Stimulated activated CD4-positive, alpha-beta T cell treated with anti-CD3 and anti-CD28 coated beads, TNF-alpha, amount 100 ng/mL, for 48 hours (primary cell): Measurements from ENCODE around the gene QSOX1.

Source experiments
- DNase-seq, 3 donors: peaks; one replicate each; pipeline ENCODE4 v3.0.0-alpha.2; 2020; ENCODE audit warnings: low read depth in 3 of 3

QSOX1 gene

GRCh38 chr1:180234369-180235076 is 79.9 kb downstream of the QSOX1 start:
- DNase-seq = no peak

- no peak for DNase-seq
Measured at GRCh38 chr1:180235077-180235501, 80.4 kb downstream of the QSOX1 start.

GRCh38 chr1:180235502-180236239 is 81.0 kb downstream of the QSOX1 start:
- no peak for DNase-seq

- DNase-seq = no peak
Measured at GRCh38 chr1:180236698-180237509, 82.2 kb downstream of the QSOX1 start.

GRCh38 chr1:180237869-180238476 is 83.3 kb downstream of the QSOX1 start:
- no peak for DNase-seq

GRCh38 chr1:180238675-180239074 is 84.0 kb downstream of the QSOX1 start:
- DNase-seq = no peak

- no peak for DNase-seq
Measured at GRCh38 chr1:180239145-180240096, 84.8 kb downstream of the QSOX1 start.

- no peak for DNase-seq
Measured at GRCh38 chr1:180241716-180242544, 87.3 kb downstream of the QSOX1 start.

GRCh38 chr1:180243517-180244221 is 89.0 kb downstream of the QSOX1 start:
- no peak for DNase-seq

GRCh38 chr1:180244840-180245239 is 90.2 kb downstream of the QSOX1 start:
- no peak for DNase-seq

GRCh38 chr1:180246579-180246978 is 91.9 kb downstream of the QSOX1 start:
- DNase-seq = no peak

- no peak for DNase-seq
Measured at GRCh38 chr1:180247061-180247460, 92.4 kb downstream of the QSOX1 start.

GRCh38 chr1:180247580-180247979 is 92.9 kb downstream of the QSOX1 start:
- DNase-seq = no peak

GRCh38 chr1:180248176-180248575 is 93.5 kb downstream of the QSOX1 start:
- DNase-seq = no peak

- no peak for DNase-seq
Measured at GRCh38 chr1:180248731-180249681, 94.3 kb downstream of the QSOX1 start.

- no peak for DNase-seq
Measured at GRCh38 chr1:180249725-180250498, 95.2 kb downstream of the QSOX1 start.

GRCh38 chr1:180250499-180250770 is 95.8 kb downstream of the QSOX1 start:
- no peak for DNase-seq
